ENCODE measurements around the gene PTPRM. TPM values are rescaled to one million over a fixed set of nuclear protein-coding genes. Genes with fewer than 3 reads are reported as not detected.

The PTPRM gene
- 257 TPM for total RNA-seq

GRCh38 chr18:7566567-7567473, at the start of gene PTPRM:
TSS of gene PTPRM (plus strand) at chr18:7567316. CDS start at chr18:7567819, 503 bp downstream.
- Histone ChIP-seq H3K9me3 (no peaks in the 10 kb centered on the region), H3K27ac (peak within 1 kb of the TSS; percentile 93 to 100), H3K4me3 (peak within 1 kb of the TSS; percentile 85 to 96), H3K4me1 (peaks cover 0 to 22% of the 10 kb centered on the region in 2 donors), H3K36me3 (no peaks in the 10 kb centered on the region), H3K27me3 (no peaks in the 10 kb centered on the region)
- intact Hi-C loops (cut with DNase I), result loop anchor here (2.0 to 10.0 kb wide), 10 partner anchors 32 to 778 kb away; no protein-coding TSS in a partner anchor
- DNase-seq (ENCODE audit: low spot score in 2 of 2), result peak; percentile 64 to 95
- TF ChIP-seq, protein P1, sequence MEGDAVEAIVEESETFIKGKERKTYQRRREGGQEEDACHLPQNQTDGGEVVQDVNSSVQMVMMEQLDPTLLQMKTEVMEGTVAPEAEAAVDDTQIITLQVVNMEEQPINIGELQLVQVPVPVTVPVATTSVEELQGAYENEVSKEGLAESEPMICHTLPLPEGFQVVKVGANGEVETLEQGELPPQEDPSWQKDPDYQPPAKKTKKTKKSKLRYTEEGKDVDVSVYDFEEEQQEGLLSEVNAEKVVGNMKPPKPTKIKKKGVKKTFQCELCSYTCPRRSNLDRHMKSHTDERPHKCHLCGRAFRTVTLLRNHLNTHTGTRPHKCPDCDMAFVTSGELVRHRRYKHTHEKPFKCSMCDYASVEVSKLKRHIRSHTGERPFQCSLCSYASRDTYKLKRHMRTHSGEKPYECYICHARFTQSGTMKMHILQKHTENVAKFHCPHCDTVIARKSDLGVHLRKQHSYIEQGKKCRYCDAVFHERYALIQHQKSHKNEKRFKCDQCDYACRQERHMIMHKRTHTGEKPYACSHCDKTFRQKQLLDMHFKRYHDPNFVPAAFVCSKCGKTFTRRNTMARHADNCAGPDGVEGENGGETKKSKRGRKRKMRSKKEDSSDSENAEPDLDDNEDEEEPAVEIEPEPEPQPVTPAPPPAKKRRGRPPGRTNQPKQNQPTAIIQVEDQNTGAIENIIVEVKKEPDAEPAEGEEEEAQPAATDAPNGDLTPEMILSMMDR (IDR thresholded peaks at IDR 0.05), result peak in 1 of 3 experiments; percentile 86

GRCh38 chr18:7517852-7518251, 49.3 kb upstream of the PTPRM start:
- Histone ChIP-seq H3K4me1 (no peaks in the 10 kb centered on the region), H3K27ac (no peak overlapping the region), H3K4me3 (no peak overlapping the region), H3K27me3 (no peaks in the 10 kb centered on the region), H3K9me3 (no peaks in the 10 kb centered on the region), H3K36me3 (no peaks in the 10 kb centered on the region)
- intact Hi-C loops (cut with DNase I), result no loop called here
- DNase-seq (ENCODE audit: low spot score in 2 of 2), result no peak
- TF ChIP-seq, protein P1 (IDR thresholded peaks at IDR 0.05), result no peak

DNA sequence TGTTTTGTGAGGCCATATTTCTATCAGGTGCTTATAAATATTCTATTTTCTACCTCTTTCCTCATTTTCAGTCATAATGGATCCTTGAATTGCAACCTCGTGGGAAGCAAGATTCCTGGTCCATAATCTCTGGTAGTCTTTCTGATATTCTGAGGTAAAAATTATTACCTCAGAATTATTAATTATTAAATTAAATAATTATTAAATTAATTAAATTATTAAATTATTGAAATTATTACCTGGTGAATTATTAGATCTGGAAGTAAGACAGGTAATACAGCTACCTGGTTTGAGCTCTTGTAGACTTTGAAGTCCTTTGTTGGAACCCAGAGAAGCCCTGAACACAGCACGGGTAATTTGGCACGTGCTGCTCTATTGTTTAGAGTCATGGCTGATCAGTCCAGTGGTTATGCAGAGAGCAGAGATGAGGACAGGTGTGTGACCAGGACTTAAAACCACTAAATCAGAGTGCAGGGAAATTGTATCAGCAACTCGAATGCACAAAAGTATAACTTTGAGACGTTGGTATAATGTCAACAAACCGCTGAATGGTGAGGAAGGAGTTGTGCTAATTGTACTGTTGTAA, 46.8 kb upstream of the PTPRM start:
- H3K36me3 ChIP-seq, result no peaks in the 10 kb centered on the region
- no peak for DNase-seq (ENCODE audit: low spot score in 2 of 2)
- H3K4me1 ChIP-seq, result no peaks in the 10 kb centered on the region
- no peaks in the 10 kb centered on the region for H3K9me3 ChIP-seq
- no peaks in the 10 kb centered on the region for H3K27me3 ChIP-seq
- no peak overlapping the region for H3K4me3 ChIP-seq
- intact Hi-C loops (cut with DNase I), result no loop called here
- TF ChIP-seq, protein P1 (IDR thresholded peaks at IDR 0.05), result no peak
- H3K27ac ChIP-seq, result no peak overlapping the region

DNA sequence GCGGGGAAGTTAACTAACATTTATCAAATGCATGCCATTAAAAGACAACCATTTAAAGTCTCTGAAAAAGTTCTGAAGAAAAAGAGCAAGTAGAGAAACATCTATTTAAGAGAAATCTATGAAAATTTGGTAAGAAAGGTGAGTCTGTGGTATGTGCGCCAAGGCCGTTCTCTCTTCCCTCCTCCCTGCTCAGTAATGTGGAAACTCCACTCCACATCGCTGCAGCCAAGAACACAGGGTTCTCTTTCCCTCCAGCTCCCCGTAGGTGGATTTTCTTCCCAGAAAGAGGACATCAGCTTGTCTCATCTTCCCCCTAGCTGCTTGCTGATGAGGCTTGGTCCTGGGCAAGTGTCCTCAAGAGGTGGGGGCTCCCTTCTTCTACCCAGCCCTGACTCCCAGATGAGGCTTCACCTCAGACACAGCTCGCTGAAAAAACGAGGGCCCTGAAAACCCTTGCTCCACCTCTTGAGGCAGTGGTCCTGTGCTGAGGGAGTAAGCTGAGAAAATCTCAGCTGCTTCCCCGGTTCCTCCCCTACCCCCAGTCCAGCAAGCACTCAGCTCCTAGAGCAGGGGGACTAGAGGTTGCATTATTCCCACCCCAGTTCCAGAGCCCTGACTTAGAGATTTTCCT, 45.8 kb upstream of the PTPRM start:
- H3K36me3 ChIP-seq, result no peaks in the 10 kb centered on the region
- TF ChIP-seq, protein P1 (IDR thresholded peaks at IDR 0.05), result no peak
- no peaks in the 10 kb centered on the region for H3K4me1 ChIP-seq
- no peak for DNase-seq (ENCODE audit: low spot score in 2 of 2)
- intact Hi-C loops (cut with DNase I), result no loop called here
- no peaks in the 10 kb centered on the region for H3K9me3 ChIP-seq
- H3K27me3 ChIP-seq, result no peaks in the 10 kb centered on the region
- H3K4me3 ChIP-seq, result no peak overlapping the region
- H3K27ac ChIP-seq, result no peak overlapping the region

- H3K4me3 ChIP-seq, result no peak overlapping the region
- TF ChIP-seq, protein P1 (IDR thresholded peaks at IDR 0.05), result no peak
Measured at GRCh38 chr18:7523772-7524171, 43.3 kb upstream of the PTPRM start.

More at GRCh38 chr18:7523772-7524171, 43.3 kb upstream of the PTPRM start:
- Histone ChIP-seq H3K27me3 (no peaks in the 10 kb centered on the region), H3K9me3 (no peaks in the 10 kb centered on the region), H3K4me1 (no peaks in the 10 kb centered on the region), H3K36me3 (no peaks in the 10 kb centered on the region), H3K27ac (no peak overlapping the region)
- DNase-seq (ENCODE audit: low spot score in 2 of 2), result no peak
- intact Hi-C loops (cut with DNase I), result no loop called here

All from ascending aorta (tissue), 2 donors.